ENCODE measurements around the gene CCND2. TPM values are rescaled to one million over a fixed set of nuclear protein-coding genes. Genes with fewer than 3 reads are reported as not detected.

The CCND2 gene
- total and polyA plus RNA-seq, 4 donors, result 0.50 to 16.5 (median 3.0) TPM

GRCh38 chr12:4301932-4302501 is 28.5 kb downstream of the CCND2 start:
- WGBS, result 77% methylated on average over 11 of the region's 11 CpGs
- H3K9ac ChIP-seq (ENCODE audit: low read depth in 1 of 2, low read length in 2 of 2), result no peak overlapping the region
- no peak for TF ChIP-seq CTCF (IDR thresholded peaks at IDR 0.05; ENCODE audit: low read depth, low read length, missing input control)
- no peak for TF ChIP-seq MAX (IDR thresholded peaks at IDR 0.05)
- TF ChIP-seq SP1 (IDR thresholded peaks at IDR 0.05), result no peak
- TF ChIP-seq TAF1 (conservative IDR thresholded peaks at IDR 0.05), result no peak
- no peak for TF ChIP-seq NR2F2 (IDR thresholded peaks at IDR 0.05)
- no peak for TF ChIP-seq ATF3 (IDR thresholded peaks at IDR 0.05)
- no peak for TF ChIP-seq YY1 (IDR thresholded peaks at IDR 0.05)
- TF ChIP-seq REST (IDR thresholded peaks at IDR 0.05), result no peak
- no peak for TF ChIP-seq GABPA (IDR thresholded peaks at IDR 0.05 in 1 of 2, conservative IDR thresholded peaks at IDR 0.05 in 1 of 2)
- no peak for TF ChIP-seq RXRA (IDR thresholded peaks at IDR 0.05)
- TF ChIP-seq HNF4G (IDR thresholded peaks at IDR 0.05), result no peak
- TF ChIP-seq EGR1 (IDR thresholded peaks at IDR 0.05; ENCODE audit: low read depth in 2 of 2), result no peak
- TF ChIP-seq FOXA1 (IDR thresholded peaks at IDR 0.05), result no peak
- no peak for TF ChIP-seq JUND (IDR thresholded peaks at IDR 0.05)
- TF ChIP-seq ZBTB33 (IDR thresholded peaks at IDR 0.05), result no peak
- TF ChIP-seq RAD21 (IDR thresholded peaks at IDR 0.05), result no peak
- TF ChIP-seq HNF4A (conservative IDR thresholded peaks at IDR 0.05), result no peak
- TF ChIP-seq FOXA2 (IDR thresholded peaks at IDR 0.05), result no peak
- no peak overlapping the region for H3K4me3 ChIP-seq (ENCODE audit: low read depth in 1 of 3, low read length in 3 of 3)
- no peaks in the 10 kb centered on the region for H3K36me3 ChIP-seq (ENCODE audit: control insufficient read depth in 4 of 4, insufficient read depth in 3 of 4, low read depth in 1 of 4, low read length in 3 of 4)
- no peaks in the 10 kb centered on the region for H3K4me1 ChIP-seq (ENCODE audit: control insufficient read depth in 4 of 4, insufficient read depth in 4 of 4, low read length in 3 of 4)
- no peak overlapping the region for H3K27ac ChIP-seq (ENCODE audit: low read depth in 1 of 2, low read length in 2 of 2)
- H3K9me3 ChIP-seq (ENCODE audit: control insufficient read depth in 4 of 4, low read length in 3 of 4), result no peaks in the 10 kb centered on the region
- no peak for DNase-seq (ENCODE audit: low spot score)
- peaks cover 0 to 9% (median 0%) of the 10 kb centered on the region in 4 donors for H3K27me3 ChIP-seq (ENCODE audit: control insufficient read depth in 4 of 4, insufficient read depth in 4 of 4, low read length in 3 of 4)
